ENCODE results near the gene BHLHA15. TPM values are rescaled to one million over a fixed set of nuclear protein-coding genes. Genes with fewer than 3 reads are reported as not detected.

The BHLHA15 gene
- total RNA-seq, 4 donors from 2014 or later = 3.7 to 18.5 (median 5.6) TPM

DNA sequence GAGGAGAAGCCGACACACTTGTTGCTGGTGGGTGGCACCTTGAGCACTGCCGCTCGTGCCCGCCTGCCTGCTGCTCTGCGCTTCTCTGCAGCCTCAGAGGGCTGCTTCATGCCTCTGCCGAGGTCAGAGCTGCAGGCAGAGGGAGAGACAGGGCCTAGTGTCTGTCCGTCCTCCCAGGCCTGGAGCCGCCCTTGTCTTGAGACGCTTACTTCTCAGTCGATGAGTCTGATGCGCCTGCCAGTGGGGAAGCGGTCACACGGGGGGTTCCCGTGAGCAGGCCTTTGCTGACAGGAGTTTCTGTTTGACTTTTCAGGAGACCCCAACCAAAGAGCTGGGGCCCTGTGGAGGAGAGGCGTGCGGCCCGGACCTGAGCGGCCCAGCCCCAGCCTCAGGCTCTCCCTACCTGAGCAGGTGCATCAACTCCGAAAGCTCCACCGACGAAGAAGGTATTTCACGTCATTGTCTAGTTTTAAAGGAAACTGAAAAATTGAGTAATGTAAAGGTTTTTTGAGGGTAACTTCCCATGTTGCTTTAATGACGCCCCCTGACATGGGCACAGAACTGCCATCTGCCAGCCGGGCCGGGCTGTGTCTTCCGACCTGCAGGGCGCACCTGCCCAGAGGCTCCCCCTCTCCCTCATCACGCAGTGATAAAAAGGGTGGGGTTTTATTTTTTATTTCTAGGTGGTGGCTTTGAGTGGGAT lies 7.8 kb upstream of the BHLHA15 start:
- H3K4me3 ChIP-seq (ENCODE audit: low read depth, poor library complexity, severe bottlenecking) = no peak overlapping the region
- intact Hi-C loops (cut with DNase I; ENCODE audit: low total_unique reads) = no loop called here
- TF ChIP-seq CTCF (IDR thresholded peaks at IDR 0.05) = no peak
- peak in 1 of 2 donors; percentile 80 for DNase-seq (ENCODE audit: low spot score in 2 of 2)
- 92 to 94% methylated on average over 23 to 28 of the region's 28 CpGs for WGBS, 2 donors

DNA sequence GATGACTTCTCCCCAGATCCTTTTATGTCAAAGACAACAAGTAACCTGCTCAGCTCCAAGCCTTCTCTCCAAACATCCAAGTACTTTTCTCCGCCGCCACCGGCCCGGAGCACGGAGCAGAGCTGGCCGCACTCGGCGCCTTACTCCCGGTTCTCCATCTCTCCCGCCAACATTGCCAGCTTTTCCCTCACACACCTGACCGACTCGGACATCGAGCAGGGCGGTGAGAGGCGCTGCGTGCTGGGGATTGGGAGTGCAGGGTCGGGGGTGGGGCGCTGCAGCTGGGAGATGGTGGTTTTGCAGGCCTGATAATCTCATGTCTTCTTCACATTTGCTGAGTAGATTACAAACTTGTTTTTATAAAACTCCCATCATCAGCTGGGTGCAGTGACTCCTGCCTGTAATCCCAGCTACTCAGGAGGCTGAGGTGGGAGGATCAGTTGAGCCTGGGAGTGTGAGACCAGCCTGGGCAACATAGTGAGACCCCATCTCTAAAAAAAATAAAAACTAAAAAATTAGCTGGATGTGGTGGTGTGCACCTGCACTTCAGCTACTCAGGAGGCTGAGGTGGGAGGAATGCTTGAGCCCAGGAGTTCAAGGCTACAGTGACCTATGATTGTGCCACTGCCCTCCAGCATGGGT lies 7.2 kb upstream of the BHLHA15 start:
- WGBS, 2 donors = 96 to 99% methylated on average over 18 of the region's 18 CpGs
- intact Hi-C loops (cut with DNase I; ENCODE audit: low total_unique reads) = no loop called here
- TF ChIP-seq POLR2A (IDR thresholded peaks at IDR 0.05) (no peak), CTCF (IDR thresholded peaks at IDR 0.05) (no peak)
- DNase-seq (ENCODE audit: low spot score in 2 of 2) = peak in 1 of 2 donors; percentile 74
- H3K4me3 ChIP-seq (ENCODE audit: low read depth, poor library complexity, severe bottlenecking) = no peak overlapping the region

- H3K4me3 ChIP-seq (ENCODE audit: low read depth, poor library complexity, severe bottlenecking) = no peak overlapping the region
- TF ChIP-seq POLR2A (IDR thresholded peaks at IDR 0.05) = no peak
- no peak for TF ChIP-seq CTCF (IDR thresholded peaks at IDR 0.05)
- intact Hi-C loops (cut with DNase I; ENCODE audit: low total_unique reads) = no loop called here
- WGBS, 2 donors = 91 to 96% methylated on average over 11 of the region's 11 CpGs
- DNase-seq (ENCODE audit: low spot score in 2 of 2) = no peak
Measured at GRCh38 chr7:98204670-98205069, 6.6 kb upstream of the BHLHA15 start.

- no peak overlapping the region for H3K4me3 ChIP-seq (ENCODE audit: low read depth, poor library complexity, severe bottlenecking)
- no peak for TF ChIP-seq POLR2A (IDR thresholded peaks at IDR 0.05)
- no peak for TF ChIP-seq CTCF (IDR thresholded peaks at IDR 0.05)
- whole genome bisulfite sequencing, 2 donors = 96 to 97% methylated on average over 45 to 47 of the region's 47 CpGs
- intact Hi-C loops (cut with DNase I; ENCODE audit: low total_unique reads) = no loop called here
- peak in 1 of 2 donors; percentile 74 for DNase-seq (ENCODE audit: low spot score in 2 of 2)
Measured at GRCh38 chr7:98205162-98205845, 5.9 kb upstream of the BHLHA15 start.

GRCh38 chr7:98206451-98207330 lies 4.5 kb upstream of the BHLHA15 start:
- intact Hi-C loops (cut with DNase I; ENCODE audit: low total_unique reads) = no loop called here
- 94% methylated on average over 47 of the region's 47 CpGs for WGBS, 2 donors
- H3K4me3 ChIP-seq (ENCODE audit: low read depth, poor library complexity, severe bottlenecking) = no peak overlapping the region
- TF ChIP-seq POLR2A (IDR thresholded peaks at IDR 0.05) = no peak
- no peak for TF ChIP-seq CTCF (IDR thresholded peaks at IDR 0.05)
- DNase-seq (ENCODE audit: low spot score in 2 of 2) = peak in 1 of 2 donors; percentile 80
